ENCODE data around the gene MPDZ. TPM values are rescaled to one million over a fixed set of nuclear protein-coding genes. Genes with fewer than 3 reads are reported as not detected.

The MPDZ gene
- total RNA-seq, 4 donors from 2014 or later = 52.9 to 84.6 (median 78.5) TPM

DNA sequence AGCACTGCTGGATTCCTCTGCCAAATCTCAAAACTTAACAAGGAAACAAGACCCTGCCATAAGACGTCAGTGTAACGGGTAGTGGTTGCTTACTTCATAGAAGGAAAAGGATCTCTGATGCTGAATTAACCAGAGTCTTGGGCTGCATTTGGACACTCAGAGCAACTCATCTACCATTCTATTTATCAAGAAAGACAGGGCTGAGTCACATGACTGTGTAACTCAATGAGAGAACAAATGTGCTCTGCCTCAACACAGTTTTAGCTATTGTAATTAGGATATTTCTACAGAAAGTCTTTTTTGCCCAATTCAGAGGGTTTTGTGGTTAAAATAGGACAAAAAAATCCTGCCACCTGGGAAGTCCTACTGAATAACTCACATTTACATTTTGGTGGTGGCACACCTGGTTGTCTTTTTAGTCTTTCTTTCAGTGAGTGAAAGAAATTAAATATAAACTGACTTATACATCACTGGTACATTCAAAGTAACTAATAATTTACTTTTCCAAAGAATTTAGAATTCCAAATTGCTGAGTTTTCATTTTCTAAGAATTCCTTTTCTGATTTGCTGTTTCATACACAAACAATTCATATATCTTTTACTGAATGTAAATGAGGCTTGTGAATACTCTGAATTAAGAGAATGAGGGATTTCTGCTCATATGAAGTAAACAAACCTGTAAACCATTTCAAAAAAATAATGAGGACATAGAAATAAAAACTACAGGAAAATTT is 104.4 kb downstream of the MPDZ start:
- Histone ChIP-seq H3K27ac (no peak overlapping the region), H3K36me3 (no peaks in the 10 kb centered on the region), H3K27me3 (no peaks in the 10 kb centered on the region), H3K4me1 (peaks cover 0 to 3% of the 10 kb centered on the region in 2 donors), H3K4me3 (no peak overlapping the region), H3K9me3 (no peaks in the 10 kb centered on the region)
- intact Hi-C loops (cut with DNase I; ENCODE audit: low total_unique reads) = no loop called here
- DNase-seq = no peak
- no peak for TF ChIP-seq POLR2A (IDR thresholded peaks at IDR 0.05)
- TF ChIP-seq, protein P1, sequence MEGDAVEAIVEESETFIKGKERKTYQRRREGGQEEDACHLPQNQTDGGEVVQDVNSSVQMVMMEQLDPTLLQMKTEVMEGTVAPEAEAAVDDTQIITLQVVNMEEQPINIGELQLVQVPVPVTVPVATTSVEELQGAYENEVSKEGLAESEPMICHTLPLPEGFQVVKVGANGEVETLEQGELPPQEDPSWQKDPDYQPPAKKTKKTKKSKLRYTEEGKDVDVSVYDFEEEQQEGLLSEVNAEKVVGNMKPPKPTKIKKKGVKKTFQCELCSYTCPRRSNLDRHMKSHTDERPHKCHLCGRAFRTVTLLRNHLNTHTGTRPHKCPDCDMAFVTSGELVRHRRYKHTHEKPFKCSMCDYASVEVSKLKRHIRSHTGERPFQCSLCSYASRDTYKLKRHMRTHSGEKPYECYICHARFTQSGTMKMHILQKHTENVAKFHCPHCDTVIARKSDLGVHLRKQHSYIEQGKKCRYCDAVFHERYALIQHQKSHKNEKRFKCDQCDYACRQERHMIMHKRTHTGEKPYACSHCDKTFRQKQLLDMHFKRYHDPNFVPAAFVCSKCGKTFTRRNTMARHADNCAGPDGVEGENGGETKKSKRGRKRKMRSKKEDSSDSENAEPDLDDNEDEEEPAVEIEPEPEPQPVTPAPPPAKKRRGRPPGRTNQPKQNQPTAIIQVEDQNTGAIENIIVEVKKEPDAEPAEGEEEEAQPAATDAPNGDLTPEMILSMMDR (IDR thresholded peaks at IDR 0.05) = no peak

DNA sequence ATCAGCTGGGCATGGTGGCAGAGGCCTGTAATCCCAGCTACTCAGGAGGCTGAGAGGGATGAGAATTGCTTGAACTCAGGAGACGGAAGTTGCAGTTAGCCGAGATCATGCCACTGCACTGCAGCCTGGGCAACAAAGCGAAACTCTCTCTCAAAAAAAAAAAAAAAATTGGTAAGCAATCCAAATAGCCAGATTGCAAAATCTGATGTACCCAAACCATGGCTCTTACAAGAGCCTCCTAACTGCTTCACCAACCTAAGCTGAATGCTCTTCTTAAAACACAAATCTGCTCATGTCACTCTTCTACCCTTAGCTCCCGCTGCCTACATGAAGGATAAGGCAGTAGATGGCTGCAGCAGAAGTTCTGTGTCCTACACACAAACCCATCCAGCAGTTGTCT is 105.9 kb downstream of the MPDZ start:
- no peak for DNase-seq
- Histone ChIP-seq H3K4me3 (no peak overlapping the region), H3K4me1 (no peaks in the 10 kb centered on the region), H3K27me3 (no peaks in the 10 kb centered on the region), H3K36me3 (no peaks in the 10 kb centered on the region), H3K27ac (no peak overlapping the region), H3K9me3 (no peaks in the 10 kb centered on the region)
- intact Hi-C loops (cut with DNase I; ENCODE audit: low total_unique reads) = no loop called here
- TF ChIP-seq, protein P1 (IDR thresholded peaks at IDR 0.05) = no peak

DNA sequence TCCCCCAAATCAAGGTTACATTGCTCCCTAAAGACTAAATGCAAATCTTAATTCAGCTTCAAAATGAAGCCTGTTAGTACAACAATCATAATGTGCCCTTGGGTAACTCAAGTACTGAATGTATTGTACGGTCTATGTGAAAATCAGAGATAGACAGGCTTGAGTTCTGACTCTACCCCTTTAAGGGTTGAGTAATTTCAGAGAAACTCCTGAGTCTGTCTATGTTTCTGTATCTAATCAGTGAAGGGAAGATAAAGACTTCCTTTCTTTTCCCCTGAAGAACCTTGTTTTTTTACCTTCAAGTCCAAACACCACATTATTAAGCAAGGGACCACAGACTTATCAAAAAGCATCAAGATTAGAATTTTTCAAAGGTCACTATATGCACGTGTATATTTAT is 108.2 kb downstream of the MPDZ start:
- no peaks in the 10 kb centered on the region for H3K36me3 ChIP-seq
- no peaks in the 10 kb centered on the region for H3K27me3 ChIP-seq
- no peak for DNase-seq
- no peak for TF ChIP-seq POLR2A (IDR thresholded peaks at IDR 0.05)
- TF ChIP-seq, protein P1 (IDR thresholded peaks at IDR 0.05) = no peak
- no peaks in the 10 kb centered on the region for H3K4me1 ChIP-seq
- no peaks in the 10 kb centered on the region for H3K9me3 ChIP-seq
- intact Hi-C loops (cut with DNase I; ENCODE audit: low total_unique reads) = no loop called here
- H3K4me3 ChIP-seq = no peak overlapping the region
- no peak overlapping the region for H3K27ac ChIP-seq

DNA sequence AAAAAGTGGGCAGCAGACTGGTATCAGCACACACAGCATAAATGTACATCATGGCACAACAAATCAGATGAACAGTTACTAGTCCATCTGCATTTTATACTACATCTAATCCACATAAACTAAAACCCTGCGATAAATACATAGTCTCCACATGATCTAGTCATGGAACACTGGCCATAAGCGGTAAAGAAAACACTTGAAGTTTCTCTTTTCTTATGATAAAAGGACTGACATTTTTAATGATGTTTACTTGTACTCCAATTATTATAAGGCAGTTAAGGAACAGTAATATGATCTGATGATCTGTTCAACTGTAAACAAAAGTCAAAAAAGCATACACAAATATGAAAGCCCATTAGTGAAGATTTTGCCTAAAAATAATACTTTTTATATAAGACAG is 112.5 kb downstream of the MPDZ start:
- H3K36me3 ChIP-seq = no peaks in the 10 kb centered on the region
- H3K27ac ChIP-seq = no peak overlapping the region
- H3K27me3 ChIP-seq = no peaks in the 10 kb centered on the region
- DNase-seq = no peak
- no peaks in the 10 kb centered on the region for H3K4me1 ChIP-seq
- intact Hi-C loops (cut with DNase I; ENCODE audit: low total_unique reads) = no loop called here
- no peaks in the 10 kb centered on the region for H3K9me3 ChIP-seq
- no peak for TF ChIP-seq POLR2A (IDR thresholded peaks at IDR 0.05)
- TF ChIP-seq, protein P1 (IDR thresholded peaks at IDR 0.05) = no peak
- no peak overlapping the region for H3K4me3 ChIP-seq

DNA sequence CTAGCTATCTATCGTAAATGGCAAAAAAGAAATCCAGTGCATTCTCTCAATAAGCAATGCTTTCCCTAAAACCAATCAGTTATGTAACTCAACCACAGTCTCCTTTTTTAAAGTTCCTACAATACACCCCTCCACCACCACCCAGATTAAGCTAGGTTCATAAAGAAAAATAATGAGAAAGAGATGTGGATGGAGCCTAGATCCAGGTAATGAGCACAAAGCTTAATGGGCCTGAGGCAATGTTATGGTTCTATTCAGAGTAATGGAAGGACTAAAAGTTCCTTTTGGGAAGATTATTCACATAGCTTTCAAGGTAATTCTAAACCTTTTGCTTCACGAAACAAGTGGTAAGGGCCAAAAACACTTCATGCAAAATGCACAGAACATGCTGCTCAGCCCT is 113.5 kb downstream of the MPDZ start:
- Histone ChIP-seq H3K9me3 (no peaks in the 10 kb centered on the region), H3K4me1 (no peaks in the 10 kb centered on the region), H3K27ac (no peak overlapping the region), H3K27me3 (no peaks in the 10 kb centered on the region), H3K36me3 (no peaks in the 10 kb centered on the region), H3K4me3 (no peak overlapping the region)
- no peak for DNase-seq
- TF ChIP-seq, protein P1 (IDR thresholded peaks at IDR 0.05) = no peak
- TF ChIP-seq POLR2A (IDR thresholded peaks at IDR 0.05) = no peak
- intact Hi-C loops (cut with DNase I; ENCODE audit: low total_unique reads) = no loop called here
